HCT116 (cell line): ENCODE data around the gene KHDC4. TPM values are rescaled to one million over a fixed set of nuclear protein-coding genes. Genes with fewer than 3 reads are reported as not detected.

Experiments
- ATAC-seq: fragments of 200-7000 bp; cut with Tn5 transposase; 2 replicates; pipeline ENCODE4 v1.9.1; 2020; ENCODE audit warnings: mild to moderate bottlenecking, moderate library complexity
- BruUV-seq: library from RNA; stranded (reverse); fragments of 400-500 nt; replicated peaks from 2 replicates; lab custom pipeline; 2021; lab: Mats Ljungman, UMichigan
- CTCF ChIA-PET: fragments of 300-600 bp; sonication (Branson Sonifier 250); formaldehyde crosslinking; loops from one replicate; lab custom pipeline; 2021; ENCODE audit warnings: antibody characterized with exemption; lab: Charles Lee
- POLR2A ChIA-PET: fragments of 300-600, 350-600 bp; sonication (Branson Sonifier 250); formaldehyde crosslinking; loops from one replicate; lab custom pipeline; 2021; ENCODE audit warnings: antibody characterized with exemption; lab: Charles Lee
- RAD21 ChIA-PET, 2 experiments: fragments of 300-600 bp; sonication (Branson Sonifier 250); formaldehyde crosslinking; loops; one replicate each; lab custom pipeline; 2023; ENCODE audit warnings: low total read pairs in 2 of 2; ENCODE audit not compliant: uncharacterized antibody in 2 of 2, unreplicated experiment in 2 of 2, low non-redundant PET in 1 of 2; lab: Charles Lee
- DNase-seq: peaks from one replicate; pipeline ENCODE4 v3.0.0-alpha.2; 2010; ENCODE audit warnings: low read depth, low spot score
- H2AFZ ChIP-seq: fragments of 200-600 bp; shearing (Covaris generic), sonication (generic); 2 replicates; pipeline ENCODE4 v1.6.1; 2017; ENCODE audit warnings: low read depth, mixed run types, mixed read lengths, antibody characterized with exemption, low read length; ENCODE audit not compliant: poor library complexity, severe bottlenecking
- H3K27ac ChIP-seq: 2 replicates; pipeline ENCODE4 v1.5.1; 2012; ENCODE audit warnings: low read depth, low read length
- H3K27me3 ChIP-seq: fragments of 200-600 bp; sonication (generic); 2 replicates; pipeline ENCODE4 v1.6.1; 2016; ENCODE audit warnings: mixed run types, low read length, mixed read lengths; ENCODE audit not compliant: insufficient read depth
- H3K36me3 ChIP-seq, 2 experiments: fragments of 200-500 bp in 1 of 2; fragments of 200-600 bp in 1 of 2; sonication (Bioruptor generic) in 1 of 2; sonication (generic) in 1 of 2; 2 replicates each; pipeline versions ENCODE4 v1.5.1 to v1.6.1; 2014 to 2016; ENCODE audit warnings: low read length in 2 of 2, inconsistent platforms in 1 of 2, mixed read lengths in 1 of 2, mixed run types in 1 of 2; ENCODE audit not compliant: insufficient read depth in 2 of 2, control insufficient read depth in 1 of 2
- H3K4me1 ChIP-seq, 2 experiments: fragments of 200-600 bp in 1 of 2; sonication (generic) in 1 of 2; 2 replicates each; pipeline versions ENCODE4 v1.5.1 to v1.6.1; 2012 to 2017; ENCODE audit warnings: low read length in 2 of 2, inconsistent platforms in 1 of 2, mild to moderate bottlenecking in 1 of 2, mixed read lengths in 1 of 2, mixed run types in 1 of 2, moderate library complexity in 1 of 2; ENCODE audit not compliant: insufficient read depth in 2 of 2, control insufficient read depth in 1 of 2
- H3K4me2 ChIP-seq: fragments of 200-600 bp; sonication (generic); 2 replicates; pipeline ENCODE4 v1.6.1; 2017; ENCODE audit warnings: mixed run types, low read length, mixed read lengths
- H3K4me3 ChIP-seq, 2 experiments: fragments of 200-600 bp in 1 of 2; sonication (generic) in 1 of 2; replicated peaks in 1 of 2; 2 replicates each; pipeline ENCODE4 v1.5.1; 2011 to 2016; ENCODE audit warnings: low read length in 2 of 2, control low read depth in 1 of 2, low read depth in 1 of 2, mild to moderate bottlenecking in 1 of 2, mixed read lengths in 1 of 2, mixed run types in 1 of 2
- H3K79me2 ChIP-seq: fragments of 200-600 bp; sonication (generic); 2 replicates; pipeline ENCODE4 v1.6.1; 2017; ENCODE audit warnings: mild to moderate bottlenecking, mixed run types, low read length, moderate library complexity, mixed read lengths; ENCODE audit not compliant: insufficient read depth
- H3K9ac ChIP-seq: fragments of 200-600 bp; sonication (generic); 2 replicates; pipeline ENCODE4 v1.6.1; 2016; ENCODE audit warnings: low read length, mixed read lengths
- H3K9me2 ChIP-seq: fragments of 200-600 bp; sonication (generic), shearing (Covaris generic); 2 replicates; pipeline ENCODE4 v1.6.1; 2017; ENCODE audit warnings: mixed run types, mild to moderate bottlenecking, moderate library complexity; ENCODE audit not compliant: insufficient read depth
- H3K9me3 ChIP-seq, 2 experiments: fragments of 200-500 bp in 1 of 2; fragments of 200-600 bp in 1 of 2; sonication (Bioruptor generic) in 1 of 2; sonication (generic) in 1 of 2; 2 replicates each; pipeline ENCODE4 v1.6.1; 2014 to 2017; ENCODE audit warnings: low read length in 2 of 2, mixed read lengths in 2 of 2, inconsistent platforms in 1 of 2, low read depth in 1 of 2, mild to moderate bottlenecking in 1 of 2, mixed run types in 1 of 2, moderate library complexity in 1 of 2; ENCODE audit not compliant: control insufficient read depth in 1 of 2, insufficient read depth in 1 of 2
- H4K20me1 ChIP-seq: fragments of 200-600 bp; sonication (generic), shearing (Covaris generic); 2 replicates; pipeline ENCODE4 v1.6.1; 2017; ENCODE audit warnings: mixed run types, mild to moderate bottlenecking, moderate library complexity; ENCODE audit not compliant: insufficient read depth
- ATF3 ChIP-seq: IDR thresholded peaks from 2 replicates; pipeline ENCODE4 v1.6.1; 2012
- CBX3 ChIP-seq: IDR thresholded peaks from 2 replicates; pipeline ENCODE4 v1.6.1; 2012; ENCODE audit warnings: low read depth
- ELF1 ChIP-seq: IDR thresholded peaks from 2 replicates; pipeline ENCODE4 v1.6.1; 2012; ENCODE audit warnings: low read depth, borderline replicate concordance
- EZH2 ChIP-seq: fragments of 200-600 bp; sonication (generic); IDR thresholded peaks from 2 replicates; pipeline ENCODE4 v1.6.1; 2017; ENCODE audit warnings: antibody characterized with exemption, mixed run types
- JUND ChIP-seq: IDR thresholded peaks from 2 replicates; pipeline ENCODE4 v1.6.1; 2012
- MAX ChIP-seq: IDR thresholded peaks from 2 replicates; pipeline ENCODE4 v1.6.1; 2012
- POLR2AphosphoS5 ChIP-seq: IDR thresholded peaks from 2 replicates; pipeline ENCODE4 v1.6.1; 2011; ENCODE audit warnings: mild to moderate bottlenecking, low read depth, low read length, moderate library complexity
- REST ChIP-seq: IDR thresholded peaks from 2 replicates; pipeline ENCODE4 v1.6.1; 2012; ENCODE audit warnings: low read depth
- SP1 ChIP-seq: IDR thresholded peaks from 2 replicates; pipeline ENCODE4 v1.6.1; 2012; ENCODE audit warnings: low read depth
- TCF7L2 ChIP-seq: IDR thresholded peaks from 2 replicates; pipeline ENCODE4 v1.7.0; 2011; ENCODE audit warnings: borderline replicate concordance, inconsistent platforms; ENCODE audit not compliant: insufficient read depth, insufficient read length; ENCODE audit errors: extremely low read depth
- YY1 ChIP-seq: IDR thresholded peaks from 2 replicates; pipeline ENCODE4 v1.6.1; 2011; ENCODE audit warnings: low read length, low read depth, moderate library complexity, mild to moderate bottlenecking; ENCODE audit not compliant: insufficient replicate concordance; ENCODE audit errors: extremely low read depth
- intact Hi-C: fragments of 100-400 bp; cut with micrococcal nuclease; formaldehyde crosslinking; loops from 2 replicates; pipeline ENCODE4 v1.10.0; 2022
- total RNA-seq: library from RNA; stranded (reverse); gene quantifications from one replicate; pipeline ENCODE4 v1.2.1, GENCODE V29; 2021; ENCODE audit not compliant: unreplicated experiment

The KHDC4 gene
- total RNA-seq, 1 experiment from 2014 or later = 60.7 TPM

- POLR2A ChIA-PET = interaction anchor here (1.2 kb wide), 1 partner anchor 9 kb away, joined by 3 read pairs; no protein-coding TSS in a partner anchor
- H4K20me1 ChIP-seq = no peaks in the 10 kb centered on the region
- peaks cover 5 to 16% of the 10 kb centered on the region in 2 experiments; a peak in 2 of 4 replicates for H3K36me3 ChIP-seq
- BruUV-seq = no TSS peak
- no peak overlapping the region for H3K4me3 ChIP-seq
- intact Hi-C loops = no loop called here
- peaks cover 28 to 49% of the 10 kb centered on the region in 2 experiments for H3K4me1 ChIP-seq
- H3K4me2 ChIP-seq = no peak overlapping the region
- ATAC-seq = no peak
- TF ChIP-seq SP1 (no peak), MAX (no peak), ELF1 (no peak), CBX3 (no peak), EZH2 (no peak), YY1 (no peak), TCF7L2 (no peak), ATF3 (no peak), POLR2AphosphoS5 (no peak), REST (no peak), JUND (no peak)
- no peak overlapping the region for H3K9ac ChIP-seq
- H3K27ac ChIP-seq = no peak overlapping the region
- H3K9me3 ChIP-seq = no peaks in the 10 kb centered on the region
- no peaks in the 10 kb centered on the region for H3K27me3 ChIP-seq
- no peak overlapping the region for H2AFZ ChIP-seq
- no peak for DNase-seq
- H3K9me2 ChIP-seq = no peaks in the 10 kb centered on the region
- H3K79me2 ChIP-seq = peaks cover 75% of the 10 kb centered on the region
- RAD21 ChIA-PET = no interaction called here
- CTCF ChIA-PET = no interaction called here
Observed at GRCh38 chr1:155971910-155972809, 37.9 kb upstream of the KHDC4 start.
